Measurements from ENCODE around the gene DISC1.

DISC1 gene

GRCh38 chr1:231990388-231990787 lies 363.8 kb downstream of the DISC1 start:
- no peak overlapping the region for H3K9ac ChIP-seq (ENCODE audit: low read length in 2 of 2)
- no peaks in the 10 kb centered on the region for H3K9me3 ChIP-seq (ENCODE audit: control insufficient read depth in 2 of 2, low read length in 2 of 2)
- H3K4me1 ChIP-seq (ENCODE audit: control insufficient read depth, insufficient read depth, low read length): peaks cover 7% of the 10 kb centered on the region
- no peak overlapping the region for H3K4me3 ChIP-seq (ENCODE audit: low read length in 2 of 2)
- H3K36me3 ChIP-seq (ENCODE audit: control insufficient read depth in 2 of 2, insufficient read depth in 2 of 2, low read length in 2 of 2): no peaks in the 10 kb centered on the region
- peak overlapping the region; percentile 26 for H3K27ac ChIP-seq (ENCODE audit: low read length)
- no peaks in the 10 kb centered on the region for H3K27me3 ChIP-seq (ENCODE audit: control insufficient read depth in 1 of 2, insufficient read depth in 2 of 2, low read length in 2 of 2)

GRCh38 chr1:231991231-231991630 lies 364.6 kb downstream of the DISC1 start:
- Histone ChIP-seq H3K4me3 (ENCODE audit: low read length in 2 of 2) (no peak overlapping the region), H3K9me3 (ENCODE audit: control insufficient read depth in 2 of 2, low read length in 2 of 2) (no peaks in the 10 kb centered on the region), H3K27me3 (ENCODE audit: control insufficient read depth in 1 of 2, insufficient read depth in 2 of 2, low read length in 2 of 2) (no peaks in the 10 kb centered on the region), H3K27ac (ENCODE audit: low read length) (no peak overlapping the region), H3K9ac (ENCODE audit: low read length in 2 of 2) (no peak overlapping the region), H3K36me3 (ENCODE audit: control insufficient read depth in 2 of 2, insufficient read depth in 2 of 2, low read length in 2 of 2) (no peaks in the 10 kb centered on the region), H3K4me1 (ENCODE audit: control insufficient read depth, insufficient read depth, low read length) (peaks cover 7% of the 10 kb centered on the region)

- H3K27ac ChIP-seq (ENCODE audit: low read length): no peak overlapping the region
These were observed 367.4 kb downstream of the DISC1 start for GRCh38 chr1:231993968-231994455.

GRCh38 chr1:231998791-231999190 lies 372.2 kb downstream of the DISC1 start:
- Histone ChIP-seq H3K4me1 (ENCODE audit: control insufficient read depth, insufficient read depth, low read length) (no peaks in the 10 kb centered on the region), H3K27me3 (ENCODE audit: control insufficient read depth in 1 of 2, insufficient read depth in 2 of 2, low read length in 2 of 2) (no peaks in the 10 kb centered on the region), H3K9ac (ENCODE audit: low read length in 2 of 2) (no peak overlapping the region), H3K9me3 (ENCODE audit: control insufficient read depth in 2 of 2, low read length in 2 of 2) (no peaks in the 10 kb centered on the region), H3K4me3 (ENCODE audit: low read length in 2 of 2) (no peak overlapping the region), H3K27ac (ENCODE audit: low read length) (no peak overlapping the region), H3K36me3 (ENCODE audit: control insufficient read depth in 2 of 2, insufficient read depth in 2 of 2, low read length in 2 of 2) (no peaks in the 10 kb centered on the region)

More at GRCh38 chr1:231993968-231994455, 367.4 kb downstream of the DISC1 start:
- no peaks in the 10 kb centered on the region for H3K36me3 ChIP-seq (ENCODE audit: control insufficient read depth in 2 of 2, insufficient read depth in 2 of 2, low read length in 2 of 2)
- no peak overlapping the region for H3K9ac ChIP-seq (ENCODE audit: low read length in 2 of 2)
- no peaks in the 10 kb centered on the region for H3K27me3 ChIP-seq (ENCODE audit: control insufficient read depth in 1 of 2, insufficient read depth in 2 of 2, low read length in 2 of 2)
- H3K9me3 ChIP-seq (ENCODE audit: control insufficient read depth in 2 of 2, low read length in 2 of 2): no peaks in the 10 kb centered on the region
- H3K4me1 ChIP-seq (ENCODE audit: control insufficient read depth, insufficient read depth, low read length): peaks cover 7% of the 10 kb centered on the region
- H3K4me3 ChIP-seq (ENCODE audit: low read length in 2 of 2): no peak overlapping the region

- H3K27me3 ChIP-seq (ENCODE audit: control insufficient read depth in 1 of 2, insufficient read depth in 2 of 2, low read length in 2 of 2): no peaks in the 10 kb centered on the region
- H3K4me3 ChIP-seq (ENCODE audit: low read length in 2 of 2): no peak overlapping the region
- peaks cover 0 to 2% of the 10 kb centered on the region in 2 donors for H3K9me3 ChIP-seq (ENCODE audit: control insufficient read depth in 2 of 2, low read length in 2 of 2)
- no peaks in the 10 kb centered on the region for H3K4me1 ChIP-seq (ENCODE audit: control insufficient read depth, insufficient read depth, low read length)
- no peaks in the 10 kb centered on the region for H3K36me3 ChIP-seq (ENCODE audit: control insufficient read depth in 2 of 2, insufficient read depth in 2 of 2, low read length in 2 of 2)
- H3K27ac ChIP-seq (ENCODE audit: low read length): no peak overlapping the region
- H3K9ac ChIP-seq (ENCODE audit: low read length in 2 of 2): no peak overlapping the region
These were observed 378.7 kb downstream of the DISC1 start for GRCh38 chr1:232005300-232005699.

GRCh38 chr1:232009741-232010140 lies 383.2 kb downstream of the DISC1 start:
- Histone ChIP-seq H3K36me3 (ENCODE audit: control insufficient read depth in 2 of 2, insufficient read depth in 2 of 2, low read length in 2 of 2) (no peaks in the 10 kb centered on the region), H3K9ac (ENCODE audit: low read length in 2 of 2) (no peak overlapping the region), H3K4me3 (ENCODE audit: low read length in 2 of 2) (no peak overlapping the region), H3K27me3 (ENCODE audit: control insufficient read depth in 1 of 2, insufficient read depth in 2 of 2, low read length in 2 of 2) (no peaks in the 10 kb centered on the region), H3K9me3 (ENCODE audit: control insufficient read depth in 2 of 2, low read length in 2 of 2) (peaks cover 0 to 2% of the 10 kb centered on the region in 2 donors), H3K27ac (ENCODE audit: low read length) (no peak overlapping the region), H3K4me1 (ENCODE audit: control insufficient read depth, insufficient read depth, low read length) (peaks cover 21% of the 10 kb centered on the region)

GRCh38 chr1:232011961-232012360 lies 385.4 kb downstream of the DISC1 start:
- H3K27ac ChIP-seq (ENCODE audit: low read length): peak overlapping the region; percentile 71
- H3K36me3 ChIP-seq (ENCODE audit: control insufficient read depth in 2 of 2, insufficient read depth in 2 of 2, low read length in 2 of 2): no peaks in the 10 kb centered on the region

GRCh38 chr1:232012773-232013386 lies 386.3 kb downstream of the DISC1 start:
- Histone ChIP-seq H3K27ac (ENCODE audit: low read length) (peak overlapping the region; percentile 71), H3K9me3 (ENCODE audit: control insufficient read depth in 2 of 2, low read length in 2 of 2) (no peaks in the 10 kb centered on the region), H3K4me1 (ENCODE audit: control insufficient read depth, insufficient read depth, low read length) (peaks cover 30% of the 10 kb centered on the region), H3K4me3 (ENCODE audit: low read length in 2 of 2) (peak overlapping the region; percentile 25 to 68), H3K36me3 (ENCODE audit: control insufficient read depth in 2 of 2, insufficient read depth in 2 of 2, low read length in 2 of 2) (no peaks in the 10 kb centered on the region), H3K9ac (ENCODE audit: low read length in 2 of 2) (peak overlapping the region in 1 of 2 donors; percentile 36), H3K27me3 (ENCODE audit: control insufficient read depth in 1 of 2, insufficient read depth in 2 of 2, low read length in 2 of 2) (no peaks in the 10 kb centered on the region)

More at GRCh38 chr1:232011961-232012360, 385.4 kb downstream of the DISC1 start:
- H3K4me3 ChIP-seq (ENCODE audit: low read length in 2 of 2): no peak overlapping the region
- H3K9ac ChIP-seq (ENCODE audit: low read length in 2 of 2): no peak overlapping the region
- peaks cover 23% of the 10 kb centered on the region for H3K4me1 ChIP-seq (ENCODE audit: control insufficient read depth, insufficient read depth, low read length)
- no peaks in the 10 kb centered on the region for H3K27me3 ChIP-seq (ENCODE audit: control insufficient read depth in 1 of 2, insufficient read depth in 2 of 2, low read length in 2 of 2)
- H3K9me3 ChIP-seq (ENCODE audit: control insufficient read depth in 2 of 2, low read length in 2 of 2): no peaks in the 10 kb centered on the region

GRCh38 chr1:232014941-232015340 lies 388.4 kb downstream of the DISC1 start:
- no peaks in the 10 kb centered on the region for H3K27me3 ChIP-seq (ENCODE audit: control insufficient read depth in 1 of 2, insufficient read depth in 2 of 2, low read length in 2 of 2)
- H3K36me3 ChIP-seq (ENCODE audit: control insufficient read depth in 2 of 2, insufficient read depth in 2 of 2, low read length in 2 of 2): no peaks in the 10 kb centered on the region
- H3K4me3 ChIP-seq (ENCODE audit: low read length in 2 of 2): no peak overlapping the region
- no peaks in the 10 kb centered on the region for H3K9me3 ChIP-seq (ENCODE audit: control insufficient read depth in 2 of 2, low read length in 2 of 2)
- H3K9ac ChIP-seq (ENCODE audit: low read length in 2 of 2): no peak overlapping the region
- no peak overlapping the region for H3K27ac ChIP-seq (ENCODE audit: low read length)
- peaks cover 30% of the 10 kb centered on the region for H3K4me1 ChIP-seq (ENCODE audit: control insufficient read depth, insufficient read depth, low read length)

- no peak overlapping the region for H3K9ac ChIP-seq (ENCODE audit: low read length in 2 of 2)
- H3K9me3 ChIP-seq (ENCODE audit: control insufficient read depth in 2 of 2, low read length in 2 of 2): no peaks in the 10 kb centered on the region
- no peak overlapping the region for H3K4me3 ChIP-seq (ENCODE audit: low read length in 2 of 2)
- no peak overlapping the region for H3K27ac ChIP-seq (ENCODE audit: low read length)
- H3K36me3 ChIP-seq (ENCODE audit: control insufficient read depth in 2 of 2, insufficient read depth in 2 of 2, low read length in 2 of 2): no peaks in the 10 kb centered on the region
- no peaks in the 10 kb centered on the region for H3K27me3 ChIP-seq (ENCODE audit: control insufficient read depth in 1 of 2, insufficient read depth in 2 of 2, low read length in 2 of 2)
- peaks cover 29% of the 10 kb centered on the region for H3K4me1 ChIP-seq (ENCODE audit: control insufficient read depth, insufficient read depth, low read length)
These were observed 390.0 kb downstream of the DISC1 start for GRCh38 chr1:232016616-232017015.

- H3K27ac ChIP-seq (ENCODE audit: low read length): no peak overlapping the region
- H3K9me3 ChIP-seq (ENCODE audit: control insufficient read depth in 2 of 2, low read length in 2 of 2): no peaks in the 10 kb centered on the region
These were observed 390.5 kb downstream of the DISC1 start for GRCh38 chr1:232017057-232017456.

More at GRCh38 chr1:232017057-232017456, 390.5 kb downstream of the DISC1 start:
- H3K4me1 ChIP-seq (ENCODE audit: control insufficient read depth, insufficient read depth, low read length): peaks cover 27% of the 10 kb centered on the region
- H3K9ac ChIP-seq (ENCODE audit: low read length in 2 of 2): no peak overlapping the region
- H3K4me3 ChIP-seq (ENCODE audit: low read length in 2 of 2): no peak overlapping the region
- no peaks in the 10 kb centered on the region for H3K36me3 ChIP-seq (ENCODE audit: control insufficient read depth in 2 of 2, insufficient read depth in 2 of 2, low read length in 2 of 2)
- no peaks in the 10 kb centered on the region for H3K27me3 ChIP-seq (ENCODE audit: control insufficient read depth in 1 of 2, insufficient read depth in 2 of 2, low read length in 2 of 2)

Measured in stomach smooth muscle (tissue), 2 donors.